ENCODE data around the gene HSDL2.
"Not testable (repeated sequence)": the region's sequence is repeated elsewhere in the genome, so short reads cannot be mapped to it uniquely, and the experiment has no call there.

Gene HSDL2

GRCh38 chr9:112380102-112380824, at the start of gene HSDL2:
Gene HSDL2 (plus strand): TSS chr9:112380108. CDS start chr9:112380164, 56 bp downstream.
- no peak for DNase-seq (ENCODE audit: low spot score)

GRCh38 chr9:112331674-112331952, 48.3 kb upstream of the HSDL2 start:
- no peak for DNase-seq (ENCODE audit: low spot score)

- DNase-seq (ENCODE audit: low spot score), result no peak
Observed at GRCh38 chr9:112332214-112332613, 47.7 kb upstream of the HSDL2 start.

GRCh38 chr9:112332674-112332976, 47.3 kb upstream of the HSDL2 start:
- no peak for DNase-seq (ENCODE audit: low spot score)

- DNase-seq (ENCODE audit: low spot score), result peak; percentile 84
Observed at GRCh38 chr9:112332977-112333638, 46.8 kb upstream of the HSDL2 start, which contains the start of gene PTBP3. Gene PTBP3 (minus strand): TSS chr9:112333619. CDS start chr9:112297865, 35,754 bp downstream.

- DNase-seq (ENCODE audit: low spot score), result peak; percentile 99
Observed at GRCh38 chr9:112333639-112334431, 46.1 kb upstream of the HSDL2 start.

GRCh38 chr9:112334432-112334841, 45.5 kb upstream of the HSDL2 start:
- peak; percentile 43 for DNase-seq (ENCODE audit: low spot score)

GRCh38 chr9:112337547-112337946, 42.4 kb upstream of the HSDL2 start:
- no peak for DNase-seq (ENCODE audit: low spot score)

- peak; percentile 70 for DNase-seq (ENCODE audit: low spot score)
Observed at GRCh38 chr9:112338561-112338960, 41.3 kb upstream of the HSDL2 start.

GRCh38 chr9:112339886-112340285, 40.0 kb upstream of the HSDL2 start:
- no peak for DNase-seq (ENCODE audit: low spot score)

GRCh38 chr9:112341730-112342129, 38.2 kb upstream of the HSDL2 start:
- DNase-seq (ENCODE audit: low spot score), result peak; percentile 41

GRCh38 chr9:112348257-112349007, 31.5 kb upstream of the HSDL2 start:
- peak; percentile 83 for DNase-seq (ENCODE audit: low spot score)

- no peak for DNase-seq (ENCODE audit: low spot score)
Observed at GRCh38 chr9:112349008-112349333, 30.9 kb upstream of the HSDL2 start.

GRCh38 chr9:112351184-112351583, 28.7 kb upstream of the HSDL2 start:
- no peak for DNase-seq (ENCODE audit: low spot score)

- DNase-seq (ENCODE audit: low spot score), result no peak
Observed at GRCh38 chr9:112352209-112352608, 27.7 kb upstream of the HSDL2 start.

GRCh38 chr9:112354081-112354743, 25.7 kb upstream of the HSDL2 start:
- DNase-seq (ENCODE audit: low spot score), result no peak

GRCh38 chr9:112355427-112355897, 24.4 kb upstream of the HSDL2 start:
- no peak for DNase-seq (ENCODE audit: low spot score)

- DNase-seq (ENCODE audit: low spot score), result peak; percentile 35
Observed at GRCh38 chr9:112360047-112360804, 19.7 kb upstream of the HSDL2 start.

- peak; percentile 16 for DNase-seq (ENCODE audit: low spot score)
Observed at GRCh38 chr9:112361601-112362000, 18.3 kb upstream of the HSDL2 start.

GRCh38 chr9:112364761-112365160, 15.1 kb upstream of the HSDL2 start:
- no peak for DNase-seq (ENCODE audit: low spot score)

GRCh38 chr9:112365257-112365656, 14.7 kb upstream of the HSDL2 start:
- not testable (repeated sequence) for DNase-seq (ENCODE audit: low spot score)
